ENCODE results near the gene MREG. TPM values are rescaled to one million over a fixed set of nuclear protein-coding genes. Genes with fewer than 3 reads are reported as not detected.
A peak's percentile ranks its signal among the peaks of the same experiment; 100 is the strongest.

Gene MREG
- 1 to 10 TPM; 2.2 to 5.6 (median 3.7) TPM for total RNA-seq

GRCh38 chr2:216013080-216013909, at the start of gene MREG:
TSS of gene MREG (minus strand) at chr2:216013551. CDS start at chr2:216013327, 224 bp downstream.
- peak; percentile 80 for ATAC-seq (ENCODE audit: low FRiP score)
- peak; percentile 39 for DNase-seq (ENCODE audit: low spot score)
- no peak for TF ChIP-seq CTCF (IDR thresholded peaks at IDR 0.05)

GRCh38 chr2:216059233-216059834, 46.0 kb upstream of the MREG start:
- DNase-seq (ENCODE audit: low spot score) (no peak), ATAC-seq (ENCODE audit: low FRiP score) (no peak)
- TF ChIP-seq CTCF (IDR thresholded peaks at IDR 0.05): no peak

- ATAC-seq (ENCODE audit: low FRiP score) (no peak), DNase-seq (ENCODE audit: low spot score) (no peak)
- no peak for TF ChIP-seq CTCF (IDR thresholded peaks at IDR 0.05)
Observed at GRCh38 chr2:216057688-216058193, 44.4 kb upstream of the MREG start.

- ATAC-seq (ENCODE audit: low FRiP score): no peak
- no peak for TF ChIP-seq CTCF (IDR thresholded peaks at IDR 0.05)
- no peak for DNase-seq (ENCODE audit: low spot score)
Observed at GRCh38 chr2:216056739-216057138, 43.4 kb upstream of the MREG start.

GRCh38 chr2:216055680-216056079, 42.3 kb upstream of the MREG start:
- ATAC-seq (ENCODE audit: low FRiP score): no peak
- no peak for DNase-seq (ENCODE audit: low spot score)
- no peak for TF ChIP-seq CTCF (IDR thresholded peaks at IDR 0.05)

- DNase-seq (ENCODE audit: low spot score) (no peak), ATAC-seq (ENCODE audit: low FRiP score) (no peak)
- TF ChIP-seq CTCF (IDR thresholded peaks at IDR 0.05): no peak
Observed at GRCh38 chr2:216052420-216052819, 39.1 kb upstream of the MREG start.

Measured in omental fat pad (tissue), 4 donors.